GM13977 (cell line): ENCODE data around the gene CLN6.

Source experiments
- DNase-seq: peaks from one replicate; pipeline ENCODE4 v3.0.0; 2012; ENCODE audit warnings: low spot score
- in situ Hi-C: fragments of 300-500 bp; cut with MboI; formaldehyde crosslinking; loops from one replicate; pipeline ENCODE4 v1.12.0; 2022; ENCODE audit warnings: low sequenced_read_pairs, low pct_unique_long_range_greater_than_20kb, mixed read lengths, inconsistent platforms; ENCODE audit not compliant: unreplicated experiment
- TF ChIP-seq, protein P1 (sequence below): IDR thresholded peaks from 2 replicates; pipeline ENCODE4 v1.5.1; 2012; ENCODE audit warnings: mild to moderate bottlenecking, control low read depth; ENCODE audit not compliant: insufficient read depth; ENCODE audit errors: extremely low read depth, missing control alignments

Gene CLN6

DNA sequence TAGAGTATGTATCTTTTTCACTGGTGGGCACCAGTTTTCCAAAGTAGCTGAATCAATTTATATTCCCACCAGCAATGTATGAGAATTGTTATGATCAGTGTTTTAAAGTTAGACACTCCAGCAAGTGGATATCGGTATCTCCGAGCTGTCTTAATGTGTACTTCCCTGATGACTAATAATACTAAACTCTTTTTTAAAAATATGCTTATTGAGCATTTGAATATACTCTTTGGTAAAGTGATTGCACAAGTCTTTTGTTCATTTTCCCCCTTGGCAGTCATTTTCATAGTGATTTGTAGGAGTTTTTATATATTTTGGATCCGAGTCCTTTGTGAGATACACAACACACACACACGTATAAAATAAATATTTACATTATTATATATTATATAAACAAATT lies 35.6 kb upstream of the CLN6 start:
- DNase-seq, result no peak
- TF ChIP-seq, protein P1, sequence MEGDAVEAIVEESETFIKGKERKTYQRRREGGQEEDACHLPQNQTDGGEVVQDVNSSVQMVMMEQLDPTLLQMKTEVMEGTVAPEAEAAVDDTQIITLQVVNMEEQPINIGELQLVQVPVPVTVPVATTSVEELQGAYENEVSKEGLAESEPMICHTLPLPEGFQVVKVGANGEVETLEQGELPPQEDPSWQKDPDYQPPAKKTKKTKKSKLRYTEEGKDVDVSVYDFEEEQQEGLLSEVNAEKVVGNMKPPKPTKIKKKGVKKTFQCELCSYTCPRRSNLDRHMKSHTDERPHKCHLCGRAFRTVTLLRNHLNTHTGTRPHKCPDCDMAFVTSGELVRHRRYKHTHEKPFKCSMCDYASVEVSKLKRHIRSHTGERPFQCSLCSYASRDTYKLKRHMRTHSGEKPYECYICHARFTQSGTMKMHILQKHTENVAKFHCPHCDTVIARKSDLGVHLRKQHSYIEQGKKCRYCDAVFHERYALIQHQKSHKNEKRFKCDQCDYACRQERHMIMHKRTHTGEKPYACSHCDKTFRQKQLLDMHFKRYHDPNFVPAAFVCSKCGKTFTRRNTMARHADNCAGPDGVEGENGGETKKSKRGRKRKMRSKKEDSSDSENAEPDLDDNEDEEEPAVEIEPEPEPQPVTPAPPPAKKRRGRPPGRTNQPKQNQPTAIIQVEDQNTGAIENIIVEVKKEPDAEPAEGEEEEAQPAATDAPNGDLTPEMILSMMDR, result no peak
- in situ Hi-C loops, result no loop called here

DNA sequence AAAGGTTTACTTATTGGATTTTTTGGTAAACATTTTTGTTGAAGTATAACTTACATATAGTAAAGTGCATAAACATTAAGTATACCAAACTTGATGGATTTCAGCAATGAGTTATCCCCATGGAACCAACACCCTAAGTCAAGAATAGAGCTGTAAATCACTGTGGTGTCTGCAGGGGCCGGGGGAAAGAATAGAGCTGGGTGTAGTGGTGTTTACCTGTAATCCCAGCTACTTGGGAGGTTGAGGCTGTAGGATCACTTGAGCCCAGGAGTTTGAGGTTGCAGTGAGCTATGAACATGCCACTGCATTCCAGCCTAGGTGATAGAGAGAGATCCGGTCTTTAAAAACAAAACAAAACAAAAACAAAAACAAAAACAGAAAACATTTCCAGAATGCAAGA lies 34.8 kb upstream of the CLN6 start:
- no peak for DNase-seq
- TF ChIP-seq, protein P1, result no peak
- in situ Hi-C loops, result no loop called here

DNA sequence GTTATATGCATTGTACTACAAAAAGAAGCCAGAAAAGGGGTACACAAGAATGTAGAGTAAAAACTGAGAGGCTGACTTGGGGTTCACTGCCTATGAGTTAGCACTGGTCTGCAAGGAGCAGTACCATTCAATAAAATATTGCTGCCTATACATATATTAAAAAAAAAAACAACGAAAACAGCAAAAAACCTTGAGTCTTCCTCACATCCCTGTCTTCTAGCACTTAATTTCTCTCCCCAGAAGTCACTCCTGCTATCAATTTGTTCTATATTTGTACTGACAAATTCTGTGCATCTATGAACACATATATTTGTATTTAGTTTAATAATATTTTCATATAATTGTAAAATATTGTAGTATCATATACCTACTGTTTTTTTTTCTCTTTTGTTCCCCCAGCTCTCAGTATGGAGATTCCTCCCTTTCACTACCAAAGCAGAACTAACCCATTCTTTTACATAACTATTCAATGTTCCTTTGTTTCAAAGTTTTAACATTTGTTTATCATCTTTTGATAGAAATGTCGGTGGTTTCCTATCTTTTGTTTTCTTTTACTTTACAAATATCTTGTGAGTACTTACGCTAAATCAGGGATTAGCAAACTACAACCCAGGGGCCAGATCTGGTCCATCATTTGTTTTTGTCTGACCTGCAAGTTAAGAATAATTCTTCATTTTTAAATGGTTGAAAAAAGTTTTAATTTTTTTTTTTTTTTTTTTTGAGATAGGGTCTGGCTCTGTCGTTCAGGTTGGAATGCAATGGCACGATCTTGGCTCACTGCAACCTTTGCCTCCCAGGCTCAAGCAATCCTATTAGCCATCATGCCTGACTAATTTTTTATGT lies 33.2 kb upstream of the CLN6 start:
- no peak for DNase-seq
- in situ Hi-C loops, result no loop called here
- TF ChIP-seq, protein P1, result no peak

DNA sequence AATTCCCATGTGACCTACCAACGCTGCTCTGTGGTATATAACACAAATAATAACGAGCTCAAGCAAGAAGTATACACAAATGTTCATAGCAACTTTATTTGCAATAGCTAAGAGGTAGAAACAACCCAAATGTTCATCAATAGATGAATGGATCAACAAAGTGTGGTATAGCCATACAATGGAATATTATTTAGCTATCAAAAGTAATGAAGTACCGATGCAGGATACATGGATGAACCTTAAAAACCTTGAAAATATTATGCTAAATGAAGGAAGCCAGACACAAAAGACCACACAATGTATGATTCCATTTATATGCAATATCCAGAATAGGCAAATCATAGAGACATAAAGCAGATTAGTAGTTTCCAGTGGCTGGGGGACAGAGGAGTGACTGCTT lies 32.5 kb upstream of the CLN6 start:
- in situ Hi-C loops, result no loop called here
- TF ChIP-seq, protein P1, result no peak
- DNase-seq, result no peak

DNA sequence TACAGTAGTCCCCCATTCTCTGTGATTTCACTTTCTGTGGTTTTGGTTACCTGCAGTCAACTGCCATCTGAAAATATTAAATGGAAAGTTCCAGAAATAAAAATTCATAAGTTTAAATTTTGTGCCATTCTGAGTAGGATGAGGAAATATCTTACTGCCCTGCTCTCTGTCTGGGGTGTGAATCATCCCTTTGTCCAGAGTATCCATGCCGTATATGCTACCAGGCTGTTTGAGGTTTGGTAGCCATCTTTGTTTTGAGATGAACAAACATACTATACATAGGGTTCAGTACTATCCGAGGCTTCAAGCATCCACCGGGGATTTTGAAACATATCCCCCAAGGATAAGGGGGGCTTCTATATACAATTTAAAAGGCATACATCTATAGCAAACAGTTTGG lies 31.7 kb upstream of the CLN6 start:
- TF ChIP-seq, protein P1, result no peak
- in situ Hi-C loops, result no loop called here
- DNase-seq, result no peak

DNA sequence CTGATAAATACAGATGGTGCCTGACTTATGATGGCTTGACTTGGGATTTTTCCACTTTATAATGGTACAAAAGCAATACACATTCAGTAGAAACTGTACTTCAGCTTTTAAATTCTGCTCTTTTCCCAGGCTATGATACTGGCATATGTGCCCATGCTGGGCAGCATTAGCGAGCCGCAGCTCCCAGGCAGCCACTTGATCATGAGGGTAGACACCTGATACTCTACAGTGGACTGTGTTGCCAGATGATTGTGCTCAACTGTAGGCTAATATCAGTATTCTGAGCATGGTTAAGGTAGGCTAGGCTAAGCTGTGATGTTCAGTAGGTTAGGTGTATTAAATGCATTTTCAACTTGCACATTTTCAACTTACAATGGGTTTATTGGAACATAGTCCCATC lies 30.4 kb upstream of the CLN6 start:
- in situ Hi-C loops, result no loop called here

More for the DNA sequence above, 30.4 kb upstream of the CLN6 start:
- TF ChIP-seq, protein P1, result no peak
- no peak for DNase-seq
